HepG2 (cell line): Measurements from ENCODE around the gene CCL16. TPM values are rescaled to one million over a fixed set of nuclear protein-coding genes. Genes with fewer than 3 reads are reported as not detected.
A peak's percentile ranks its signal among the peaks of the same experiment; 100 is the strongest.

ENCODE experiments used
- ATAC-seq: fragments of 200-7000 bp; cut with Tn5 transposase; 3 replicates; pipeline ENCODE4 v1.9.1; 2020; ENCODE audit warnings: mild to moderate bottlenecking, moderate library complexity
- BruUV-seq: library from RNA; stranded (reverse); fragments of 400-500 nt; replicated peaks from 2 replicates; lab custom pipeline; 2021; lab: Mats Ljungman, UMichigan
- CTCF ChIA-PET: fragments of 300-600 bp; formaldehyde crosslinking; extraction: SDS; loops from one replicate; lab custom pipeline; 2021; ENCODE audit warnings: low total read pairs, inconsistent platforms, low intra/inter-chr PET ratio; lab: Yijun Ruan, JAX
- POLR2A ChIA-PET: fragments of 350-600 bp; sonication (Branson Sonifier 250); formaldehyde crosslinking; loops from one replicate; lab custom pipeline; 2020; ENCODE audit warnings: antibody characterized with exemption, inconsistent platforms; lab: Yijun Ruan, JAX
- DNase-seq: peaks from one replicate; pipeline ENCODE4 v3.0.0-alpha.2; 2015; ENCODE audit warnings: low spot score
- FAIRE-seq: peaks from 3 replicates; lab custom pipeline; 2011; peaks lifted over from hg19 to GRCh38; lab: Jason Lieb, UNC
- H2AFZ ChIP-seq: one replicate; pipeline ENCODE4 v1.6.1; 2011; ENCODE audit warnings: low read length, inconsistent platforms
- H3K27ac ChIP-seq: fragments of 300-600 bp; 3 replicates; pipeline ENCODE4 v1.8.0; 2011; ENCODE audit warnings: mixed run types, mild to moderate bottlenecking, mixed read lengths, low read length, inconsistent platforms; ENCODE audit not compliant: insufficient read depth; ENCODE audit errors: extremely low read length
- H3K27me3 ChIP-seq, 2 experiments: fragments of 200-600 bp in 1 of 2; 2 replicates in 1 of 2; 3 replicates in 1 of 2; pipeline versions ENCODE4 v1.6.0 to v1.8.0; 2011; ENCODE audit warnings: low read length in 2 of 2, mild to moderate bottlenecking in 2 of 2, moderate library complexity in 2 of 2, inconsistent platforms in 1 of 2; ENCODE audit not compliant: insufficient read depth in 2 of 2, control insufficient read depth in 1 of 2
- H3K36me3 ChIP-seq, 2 experiments: fragments of 200-600 bp in 1 of 2; replicated peaks in 1 of 2; 2 replicates in 1 of 2; 3 replicates in 1 of 2; pipeline versions ENCODE4 v1.5.1 to v1.8.0; 2011; ENCODE audit warnings: low read length in 2 of 2, inconsistent platforms in 1 of 2; ENCODE audit not compliant: insufficient read depth in 2 of 2, control insufficient read depth in 1 of 2
- H3K4me1 ChIP-seq: 2 replicates; pipeline ENCODE4 v1.5.1; 2012; ENCODE audit warnings: low read length, inconsistent platforms; ENCODE audit not compliant: insufficient read depth
- H3K4me2 ChIP-seq: 2 replicates; pipeline ENCODE4 v1.6.0; 2011; ENCODE audit warnings: low read depth, low read length, inconsistent platforms
- H3K4me3 ChIP-seq, 3 experiments: fragments of 200-600 bp in 1 of 3; sonication (generic), shearing (Covaris generic) in 1 of 3; replicated peaks in 1 of 3; 2 replicates each; pipeline ENCODE4 v1.5.1; 2011 to 2016; ENCODE audit warnings: low read length in 3 of 3, inconsistent platforms in 2 of 3, low read depth in 2 of 3, mild to moderate bottlenecking in 2 of 3, control low read depth in 1 of 3, mixed read lengths in 1 of 3; ENCODE audit not compliant: insufficient read depth in 1 of 3
- H3K79me2 ChIP-seq: one replicate; pipeline ENCODE4 v1.6.1; 2011; ENCODE audit warnings: low read length, inconsistent platforms; ENCODE audit not compliant: insufficient read depth
- H3K9ac ChIP-seq: 2 replicates; pipeline ENCODE4 v1.6.0; 2011; ENCODE audit warnings: mild to moderate bottlenecking, low read depth, low read length, inconsistent platforms; ENCODE audit not compliant: insufficient read depth
- H3K9me3 ChIP-seq: 2 replicates; pipeline ENCODE4 v1.5.1; 2012; ENCODE audit warnings: mild to moderate bottlenecking, low read length
- H4K20me1 ChIP-seq: 2 replicates; pipeline ENCODE4 v1.6.0; 2011; ENCODE audit warnings: inconsistent platforms, mild to moderate bottlenecking, low read length, moderate library complexity; ENCODE audit not compliant: insufficient read depth
- ATF7 ChIP-seq, 2 experiments: fragments of 450-650 bp in 1 of 2; sonication (generic) in 1 of 2; formaldehyde crosslinking in 1 of 2; IDR thresholded peaks; 2 replicates each; pipeline versions ENCODE4 v1.4.0 to v1.6.1; 2016 to 2020; ENCODE audit warnings: antibody characterized with exemption in 1 of 2, mild to moderate bottlenecking in 1 of 2, missing genetic modification reagents in 1 of 2
- ATF7-NPFF ChIP-seq: sonication (generic); formaldehyde crosslinking; IDR thresholded peaks from 2 replicates; pipeline ENCODE4 v1.8.1; 2023; ENCODE audit warnings: mild to moderate bottlenecking, low read depth, missing genetic modification reagents, moderate library complexity
- CREB1 ChIP-seq, 2 experiments: fragments of 450-650 bp in 1 of 2; IDR thresholded peaks; 2 replicates each; pipeline ENCODE4 v1.6.1; 2016 to 2017; ENCODE audit warnings: control low read depth in 1 of 2, mild to moderate bottlenecking in 1 of 2, missing compliant biosample characterization in 1 of 2, missing genetic modification characterization in 1 of 2
- MTF2 ChIP-seq: sonication (generic); formaldehyde crosslinking; IDR thresholded peaks from 2 replicates; pipeline ENCODE4 v1.5.0; 2020; ENCODE audit warnings: missing genetic modification reagents, borderline replicate concordance
- PCBP2 ChIP-seq: fragments of 200-400 bp; formaldehyde crosslinking; optimal IDR thresholded peaks from 2 replicates; pipeline ENCODE3; 2018; ENCODE audit warnings: low read length, low read depth; ENCODE audit not compliant: poor library complexity, severe bottlenecking
- RFXAP ChIP-seq: sonication (generic); formaldehyde crosslinking; IDR thresholded peaks from 2 replicates; pipeline ENCODE4 v1.4.0; 2020; ENCODE audit warnings: missing genetic modification reagents, borderline replicate concordance
- SMAD3 ChIP-seq: sonication (generic); formaldehyde crosslinking; IDR thresholded peaks from 2 replicates; pipeline ENCODE4 v1.4.0; 2020; ENCODE audit warnings: missing genetic modification reagents
- SNRNP70 ChIP-seq: fragments of 200-400 bp; formaldehyde crosslinking; IDR thresholded peaks from 2 replicates; pipeline ENCODE4 v1.6.1; 2017; ENCODE audit warnings: mild to moderate bottlenecking, low read depth, low read length, moderate library complexity
- TRIM22 ChIP-seq: fragments of 450-650 bp; IDR thresholded peaks from 2 replicates; pipeline ENCODE4 v1.6.1; 2017
- WGBS: methylation state at CpG from one replicate; pipeline ENCODE4 v1.1.6; 2017; ENCODE audit warnings: low lambda C conversion rate; 5-methylcytosine and 5-hydroxymethylcytosine counted together
- in situ Hi-C: cut with HindIII; loops from 2 replicates; pipeline ENCODE4 v1.10.0; 2017; ENCODE audit warnings: low pct_unique_long_range_greater_than_20kb; ENCODE audit not compliant: extremely low pct_ligation_motif_present
- intact Hi-C: fragments of 100-400 bp; cut with micrococcal nuclease; formaldehyde crosslinking; loops from one replicate; pipeline ENCODE4 v1.10.0; 2022; ENCODE audit not compliant: unreplicated experiment
- polyA plus RNA-seq, 8 experiments: library from polyadenylated mRNA; depleted of rRNA in 3 of 8; stranded (reverse) in 7 of 8; unstranded in 1 of 8; fragments of >200 nt; fragmentation: Illumina TruSeq in 4 of 8; extraction: Trizol in 4 of 8; gene quantifications; 2 replicates each; pipeline versions ENCODE4 v1.2.1 to v1.2.3, GENCODE V29; 2011 to 2016; ENCODE audit warnings: low read depth in 4 of 8, missing spikeins in 1 of 8, mixed read lengths in 1 of 8; ENCODE audit not compliant: insufficient read depth in 1 of 8
- total RNA-seq, 5 experiments: library from RNA; depleted of rRNA; stranded (reverse); fragments of >200 nt; fragmentation: Illumina TruSeq; extraction: Trizol; gene quantifications; 2 replicates each; pipeline ENCODE4 v1.2.3, GENCODE V29; 2016; ENCODE audit warnings: low read depth in 1 of 5

Gene CCL16
- total and polyA plus RNA-seq, 2 of the 13 experiments (the other 11 are each of a cell fraction or from before 2014, with no cell fraction given), result 2.0 to 14.7 TPM

- H3K79me2 ChIP-seq, result no peaks in the 10 kb centered on the region
- H4K20me1 ChIP-seq, result no peaks in the 10 kb centered on the region
- no peaks in the 10 kb centered on the region for H3K9me3 ChIP-seq
- H3K4me3 ChIP-seq, result no peak within 1 kb of the TSS
- H3K4me2 ChIP-seq, result no peak within 1 kb of the TSS
- no peak within 1 kb of the TSS for H3K27ac ChIP-seq
- peaks cover 0 to 6% of the 10 kb centered on the region in 2 experiments; a peak in 1 of 5 replicates for H3K27me3 ChIP-seq
- no TSS peak for BruUV-seq
- WGBS, result 8% methylated on average over 2 of the region's 2 CpGs
- in situ Hi-C loops, result no loop called here
- CTCF ChIA-PET, result no interaction called here
- POLR2A ChIA-PET, result no interaction called here
- TF ChIP-seq MTF2 (CRISPR knock-in tag) (no peak), PCBP2 (no peak), CREB1 (IDR thresholded peaks at IDR 0.05) (peak; percentile 97), CREB1 (CRISPR knock-in tag; IDR thresholded peaks at IDR 0.05) (no peak), ATF7 (IDR thresholded peaks at IDR 0.05) (peak; percentile 95), ATF7 (CRISPR knock-in tag; IDR thresholded peaks at IDR 0.05) (no peak), SNRNP70 (no peak), RFXAP (no peak)
- DNase-seq, result no peak
- no peaks in the 10 kb centered on the region for H3K36me3 ChIP-seq
- FAIRE-seq, result no peak
- H3K9ac ChIP-seq, result no peak within 1 kb of the TSS
- H2AFZ ChIP-seq, result no peak within 1 kb of the TSS
- ATAC-seq, result no peak
- intact Hi-C loops, result no loop called here
- H3K4me1 ChIP-seq, result 0 out of 2 replicates have a peak, but pooled peaks cover 5% of the 10 kb centered on the region
Measured at GRCh38 chr17:35943537-35943936, 37.8 kb downstream of the CCL16 start, which contains the start of gene LYZL6. TSS of gene LYZL6 (minus strand) at chr17:35943713. CDS start at chr17:35939356, 4,357 bp downstream.

- no peaks in the 10 kb centered on the region for H4K20me1 ChIP-seq
- H3K27ac ChIP-seq, result no peak overlapping the region
- H3K4me3 ChIP-seq, result no peak overlapping the region
- intact Hi-C loops, result no loop called here
- H3K79me2 ChIP-seq, result no peaks in the 10 kb centered on the region
- no peak overlapping the region for H3K4me2 ChIP-seq
- no peak for DNase-seq
- BruUV-seq, result no TSS peak
- no peak for ATAC-seq
- peaks cover 0 to 6% of the 10 kb centered on the region in 2 experiments; a peak in 1 of 5 replicates for H3K27me3 ChIP-seq
- POLR2A ChIA-PET, result no interaction called here
- CTCF ChIA-PET, result no interaction called here
- in situ Hi-C loops, result no loop called here
- H3K9ac ChIP-seq, result no peak overlapping the region
- WGBS, result 27% methylated on average over 9 of the region's 9 CpGs
- no peak for FAIRE-seq
- no peaks in the 10 kb centered on the region for H3K36me3 ChIP-seq
- 0 out of 2 replicates have a peak, but pooled peaks cover 5% of the 10 kb centered on the region for H3K4me1 ChIP-seq
- H3K9me3 ChIP-seq, result no peaks in the 10 kb centered on the region
- no peak overlapping the region for H2AFZ ChIP-seq
- TF ChIP-seq TRIM22, result no peak
- no peak for TF ChIP-seq SMAD3
- no peak for TF ChIP-seq ATF7-NPFF (CRISPR knock-in tag)
Measured at GRCh38 chr17:35942588-35943186, 38.6 kb downstream of the CCL16 start.
